BJ (cell line): ENCODE results near the gene BLOC1S6. TPM values are rescaled to one million over a fixed set of nuclear protein-coding genes. Genes with fewer than 3 reads are reported as not detected.
A peak's percentile ranks its signal among the peaks of the same experiment; 100 is the strongest.

ENCODE experiments used
- CTCF ChIA-PET: fragments of 350-600 bp; formaldehyde crosslinking; extraction: SDS; loops from one replicate; lab custom pipeline; 2021; ENCODE audit warnings: antibody characterized with exemption, inconsistent platforms; lab: Yijun Ruan, JAX
- POLR2A ChIA-PET: fragments of 300-600 bp; sonication (Branson Sonifier 250); formaldehyde crosslinking; extraction: SDS; loops from one replicate; lab custom pipeline; 2021; ENCODE audit warnings: antibody characterized with exemption; lab: Charles Lee
- DNase-seq: peaks from one replicate; pipeline ENCODE4 v3.0.0-alpha.2; 2011; ENCODE audit warnings: low read depth
- H3K27me3 ChIP-seq: 2 replicates; pipeline ENCODE4 v1.6.0; 2011; ENCODE audit warnings: low read length; ENCODE audit not compliant: control insufficient read depth, insufficient read depth
- H3K36me3 ChIP-seq: 2 replicates; pipeline ENCODE4 v1.5.1; 2011; ENCODE audit warnings: low read length; ENCODE audit not compliant: control insufficient read depth, insufficient read depth
- H3K4me3 ChIP-seq: 2 replicates; pipeline ENCODE4 v1.5.1; 2011; ENCODE audit warnings: low read depth, mild to moderate bottlenecking, control low read depth, low read length
- CTCF ChIP-seq: IDR thresholded peaks from 2 replicates; pipeline ENCODE4 v1.5.1; 2011; ENCODE audit warnings: low read depth, mild to moderate bottlenecking, control low read depth, inconsistent platforms, low read length, moderate library complexity; ENCODE audit not compliant: insufficient read depth
- polyA minus RNA-seq: library from RNA; depleted of rRNA, polyadenylated mRNA; stranded (reverse); fragments of >200 nt; gene quantifications from 2 replicates; pipeline ENCODE4 v1.2.3, GENCODE V29; 2011; rRNA and poly(A)+ RNA removed
- polyA plus RNA-seq: library from polyadenylated mRNA; depleted of rRNA; stranded (reverse); fragments of >200 nt; gene quantifications from 2 replicates; pipeline ENCODE4 v1.2.3, GENCODE V29; 2011; rRNA removed

The BLOC1S6 gene, protein sequence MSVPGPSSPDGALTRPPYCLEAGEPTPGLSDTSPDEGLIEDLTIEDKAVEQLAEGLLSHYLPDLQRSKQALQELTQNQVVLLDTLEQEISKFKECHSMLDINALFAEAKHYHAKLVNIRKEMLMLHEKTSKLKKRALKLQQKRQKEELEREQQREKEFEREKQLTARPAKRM
- polyA plus RNA-seq (12.4 and 18.8 TPM in 2 replicates), polyA minus RNA-seq (7.3 and 8.4 TPM in 2 replicates)

- ChIA-PET POLR2A (interaction anchor here (0.6 kb wide), 1 partner anchor 851 kb away, joined by 3 read pairs; the partner anchor contains the start of gene TRIM69), CTCF (interaction anchor here (0.7 to 3.5 kb wide), 14 partner anchors 8 to 158 kb away, joined by 3 to 20 read pairs (median 3); no protein-coding TSS in a partner anchor)
- DNase-seq = peak; percentile 44
- H3K27me3 ChIP-seq = no peaks in the 10 kb centered on the region
- H3K4me3 ChIP-seq = peak within 1 kb of the TSS; percentile 76
- no peaks in the 10 kb centered on the region for H3K36me3 ChIP-seq
- no peak for TF ChIP-seq CTCF
These were observed at the start of gene BLOC1S6 for GRCh38 chr15:45587095-45587862. Gene BLOC1S6 (plus strand): TSS chr15:45587379. CDS start chr15:45587444, 65 bp downstream.

GRCh38 chr15:45539680-45540079 is 47.5 kb upstream of the BLOC1S6 start:
- ChIA-PET POLR2A (no interaction called here), CTCF (interaction anchor here (2.6 kb wide), 1 partner anchor 82 kb away, joined by 8 read pairs; no protein-coding TSS in a partner anchor)
- Histone ChIP-seq H3K27me3 (no peaks in the 10 kb centered on the region), H3K36me3 (no peaks in the 10 kb centered on the region), H3K4me3 (no peak overlapping the region)
- TF ChIP-seq CTCF = no peak
- DNase-seq = no peak

DNA sequence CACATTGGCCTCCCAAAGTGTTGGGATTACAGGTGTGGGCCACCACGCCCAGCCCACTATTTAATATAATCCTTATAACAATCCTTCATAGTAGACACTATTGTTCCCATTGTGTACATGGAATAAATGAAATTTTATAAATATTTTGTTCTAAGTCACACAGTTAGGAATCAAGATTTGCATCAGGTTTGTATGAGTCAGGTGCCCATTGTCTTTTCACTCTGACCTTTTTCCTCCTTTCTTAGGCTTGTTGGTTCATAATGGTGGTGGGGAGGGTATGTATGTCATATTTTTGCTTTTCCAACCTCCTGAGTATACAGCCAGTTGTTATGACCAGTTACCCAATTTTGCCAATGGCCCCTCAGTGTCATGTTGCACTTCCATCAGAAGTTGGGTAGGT is 46.6 kb upstream of the BLOC1S6 start:
- DNase-seq = no peak
- CTCF ChIA-PET = interaction anchor here (2.6 kb wide), 1 partner anchor 83 kb away, joined by 8 read pairs; no protein-coding TSS in a partner anchor
- Histone ChIP-seq H3K36me3 (no peaks in the 10 kb centered on the region), H3K4me3 (no peak overlapping the region), H3K27me3 (no peaks in the 10 kb centered on the region)
- no peak for TF ChIP-seq CTCF
- POLR2A ChIA-PET = no interaction called here

DNA sequence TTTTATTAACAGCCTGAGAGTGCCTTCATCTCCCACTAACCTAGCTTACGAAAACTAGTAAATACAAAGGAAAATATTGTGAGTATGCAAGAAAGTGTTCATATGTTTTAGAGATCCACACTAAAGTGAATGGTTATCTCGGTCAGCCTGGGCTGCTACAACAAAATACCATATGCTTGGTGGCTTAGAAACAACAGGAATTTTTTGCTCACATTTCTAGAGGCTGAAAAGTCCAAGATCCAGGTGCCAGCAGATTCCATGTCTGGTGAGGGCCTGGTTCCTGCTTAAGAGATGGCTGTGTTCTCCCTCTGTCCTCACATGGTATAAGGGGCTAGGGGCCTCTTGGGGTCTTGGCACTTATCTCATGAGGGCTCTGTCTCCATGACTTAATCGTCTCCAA is 44.1 kb upstream of the BLOC1S6 start:
- CTCF ChIA-PET = no interaction called here
- TF ChIP-seq CTCF = no peak
- DNase-seq = no peak
- H3K36me3 ChIP-seq = no peaks in the 10 kb centered on the region
- POLR2A ChIA-PET = no interaction called here
- H3K4me3 ChIP-seq = no peak overlapping the region
- peaks cover 1% of the 10 kb centered on the region; the same call in 1 of the 2 replicates for H3K27me3 ChIP-seq

DNA sequence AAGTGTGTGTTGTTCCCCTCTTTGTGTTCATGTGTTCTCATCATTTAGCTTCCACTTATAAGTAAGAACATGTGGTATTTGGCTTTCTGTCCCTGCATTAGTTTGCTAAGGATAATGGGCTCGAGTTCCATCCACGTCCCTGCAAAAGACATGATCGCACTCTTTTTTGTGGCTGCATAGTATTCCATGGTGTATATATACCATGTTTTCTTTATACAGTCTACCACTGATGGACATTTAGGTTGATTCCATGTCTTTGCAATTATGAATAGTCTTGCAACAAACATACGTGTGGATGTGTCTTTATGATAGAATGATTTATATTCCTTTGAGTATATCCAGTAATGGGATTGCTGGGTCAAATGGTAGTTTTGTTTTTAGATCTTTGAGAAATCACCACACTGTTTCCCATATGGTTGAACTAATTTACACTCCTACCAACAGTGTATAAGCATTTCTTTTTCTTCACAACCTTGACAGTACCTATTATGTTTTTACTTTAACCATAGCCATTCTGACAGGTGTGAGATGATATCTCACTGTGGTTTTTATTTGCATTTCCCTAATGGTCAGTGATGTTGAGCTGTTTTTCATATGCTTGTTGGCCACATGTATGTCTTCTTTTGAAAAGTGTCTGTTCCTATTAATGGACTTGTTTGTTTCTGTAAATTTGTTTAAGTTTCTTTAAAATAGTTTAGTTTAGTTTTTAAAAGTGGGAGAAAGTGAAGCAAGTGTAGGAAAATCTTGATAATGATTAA is 42.7 kb upstream of the BLOC1S6 start:
- Histone ChIP-seq H3K4me3 (no peak overlapping the region), H3K27me3 (peaks cover 1% of the 10 kb centered on the region; the same call in 1 of the 2 replicates), H3K36me3 (no peaks in the 10 kb centered on the region)
- CTCF ChIA-PET = no interaction called here
- DNase-seq = no peak
- POLR2A ChIA-PET = no interaction called here
- no peak for TF ChIP-seq CTCF
